Measurements from ENCODE around the gene EIF6. TPM values are rescaled to one million over a fixed set of nuclear protein-coding genes. Genes with fewer than 3 reads are reported as not detected.

EIF6 gene
- total RNA-seq, 4 donors from 2014 or later, result 111 to 229 (median 174) TPM

- no peak for DNase-seq (ENCODE audit: low spot score in 2 of 2)
- no peak overlapping the region for H3K27ac ChIP-seq
- TF ChIP-seq POLR2A (IDR thresholded peaks at IDR 0.05) (no peak), POLR2AphosphoS5 (IDR thresholded peaks at IDR 0.05) (no peak), CTCF (IDR thresholded peaks at IDR 0.05) (no peak), EP300 (IDR thresholded peaks at IDR 0.05) (no peak)
- no peaks in the 10 kb centered on the region for H3K27me3 ChIP-seq
- H3K36me3 ChIP-seq, result peaks cover 54% of the 10 kb centered on the region
- H3K4me1 ChIP-seq, result peaks cover 32% of the 10 kb centered on the region
- H3K9me3 ChIP-seq, result no peaks in the 10 kb centered on the region
- H3K4me3 ChIP-seq, result no peak overlapping the region
- WGBS, result 90% methylated on average over 14 of the region's 24 CpGs
Observed at GRCh38 chr20:35274172-35275092, 10.1 kb downstream of the EIF6 start.

- WGBS, result 71% methylated on average over 4 of the region's 13 CpGs
- Histone ChIP-seq H3K4me1 (peaks cover 25% of the 10 kb centered on the region), H3K9me3 (no peaks in the 10 kb centered on the region), H3K27me3 (no peaks in the 10 kb centered on the region), H3K36me3 (peaks cover 46% of the 10 kb centered on the region), H3K27ac (no peak overlapping the region), H3K4me3 (no peak overlapping the region)
- TF ChIP-seq POLR2AphosphoS5 (IDR thresholded peaks at IDR 0.05), result no peak
- no peak for TF ChIP-seq EP300 (IDR thresholded peaks at IDR 0.05)
- TF ChIP-seq CTCF (IDR thresholded peaks at IDR 0.05), result no peak
- TF ChIP-seq POLR2A (IDR thresholded peaks at IDR 0.05), result no peak
- no peak for DNase-seq (ENCODE audit: low spot score in 2 of 2)
Observed at GRCh38 chr20:35273449-35274171, 11.0 kb downstream of the EIF6 start.

GRCh38 chr20:35271904-35272303, 12.7 kb downstream of the EIF6 start:
- H3K9me3 ChIP-seq, result no peaks in the 10 kb centered on the region
- TF ChIP-seq POLR2A (IDR thresholded peaks at IDR 0.05) (no peak), EP300 (IDR thresholded peaks at IDR 0.05) (no peak), CTCF (IDR thresholded peaks at IDR 0.05) (no peak), POLR2AphosphoS5 (IDR thresholded peaks at IDR 0.05) (no peak)
- H3K27ac ChIP-seq, result no peak overlapping the region
- peaks cover 13% of the 10 kb centered on the region for H3K4me1 ChIP-seq
- H3K4me3 ChIP-seq, result no peak overlapping the region
- no peaks in the 10 kb centered on the region for H3K27me3 ChIP-seq
- peaks cover 59% of the 10 kb centered on the region for H3K36me3 ChIP-seq
- WGBS, result 73% methylated on average over 7 of the region's 7 CpGs
- DNase-seq (ENCODE audit: low spot score in 2 of 2), result no peak

- DNase-seq (ENCODE audit: low spot score in 2 of 2), result peak in 1 of 2 donors; percentile 69
- H3K27me3 ChIP-seq, result no peaks in the 10 kb centered on the region
- H3K9me3 ChIP-seq, result no peaks in the 10 kb centered on the region
- 84% methylated on average over 17 of the region's 20 CpGs for WGBS
- peaks cover 64% of the 10 kb centered on the region for H3K36me3 ChIP-seq
- no peak overlapping the region for H3K4me3 ChIP-seq
- TF ChIP-seq EP300 (IDR thresholded peaks at IDR 0.05) (no peak), CTCF (IDR thresholded peaks at IDR 0.05) (no peak), POLR2AphosphoS5 (IDR thresholded peaks at IDR 0.05) (no peak), POLR2A (IDR thresholded peaks at IDR 0.05) (no peak)
- H3K4me1 ChIP-seq, result peaks cover 7% of the 10 kb centered on the region
- no peak overlapping the region for H3K27ac ChIP-seq
Observed at GRCh38 chr20:35271073-35271882, 13.3 kb downstream of the EIF6 start.
